Measurements from ENCODE around the gene SMC5.
"Not testable (repeated sequence)": the region's sequence is repeated elsewhere in the genome, so short reads cannot be mapped to it uniquely, and the experiment has no call there.

The SMC5 gene

GRCh38 chr9:70399141-70399540 is 140.4 kb downstream of the SMC5 start:
- H3K27ac ChIP-seq: peak overlapping the region in 7 of 21 experiments; percentile 1 to 57 (median 38)

DNA sequence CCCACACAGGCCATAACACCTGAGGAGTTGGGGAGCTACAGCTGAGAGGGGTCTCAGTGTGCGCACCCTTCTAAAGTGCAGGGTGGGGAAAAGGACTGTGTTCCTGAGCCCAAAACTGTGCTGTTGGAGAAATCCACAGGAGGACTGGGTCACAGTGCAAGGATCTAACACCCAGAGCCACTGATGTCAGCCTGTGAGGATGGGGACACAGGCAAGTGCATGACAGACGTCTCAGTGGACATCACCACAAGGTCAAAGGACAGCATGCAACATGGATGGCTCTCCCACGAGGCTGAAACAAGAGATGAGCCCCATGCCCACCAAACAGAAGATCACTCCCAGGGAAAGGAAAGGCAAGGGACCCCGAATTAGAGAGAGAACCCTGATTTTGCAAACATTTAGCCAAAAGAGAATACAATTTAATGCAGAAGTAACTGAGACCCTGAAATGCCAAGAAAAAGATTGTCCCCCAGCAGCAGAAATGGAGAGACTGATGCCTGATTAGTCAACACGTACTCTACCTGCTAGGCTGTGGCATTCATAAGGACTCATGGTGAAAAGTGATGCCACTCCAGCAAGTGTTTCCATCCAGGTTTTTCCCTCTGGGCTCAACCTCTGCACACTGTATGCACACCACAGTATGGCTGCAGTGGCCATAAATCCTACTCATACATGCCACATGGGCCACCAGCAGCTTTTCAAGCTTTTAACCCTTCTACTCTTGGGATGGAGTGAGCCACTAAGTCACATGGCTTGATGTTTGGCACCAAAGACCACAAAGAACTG is 141.5 kb downstream of the SMC5 start:
- Histone ChIP-seq H3K4me3 (no peak overlapping the region), H3K27ac (peak overlapping the region in 3 of 21 experiments; percentile 3 to 57 (median 38))

More at GRCh38 chr9:70399141-70399540, 140.4 kb downstream of the SMC5 start:
- no peak overlapping the region for H3K4me3 ChIP-seq

DNA sequence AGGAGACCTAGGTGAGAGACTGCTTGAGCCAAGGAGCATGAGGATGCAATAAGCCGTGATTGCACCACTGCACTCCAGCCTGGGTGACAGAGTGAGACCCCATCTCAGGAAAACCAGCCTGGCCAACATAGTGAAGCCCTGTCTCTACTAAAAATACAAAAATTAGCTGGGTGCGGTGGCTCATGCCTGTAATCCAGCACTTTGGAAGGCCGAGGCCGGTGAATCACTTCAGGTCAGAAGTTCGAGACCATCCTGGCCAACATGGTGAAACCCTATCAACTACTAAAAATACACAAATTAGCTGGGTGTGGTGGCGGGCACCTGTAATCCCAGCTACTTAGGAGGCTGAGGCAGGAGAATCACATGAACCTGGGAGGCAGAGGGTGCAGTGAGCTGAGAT is 142.5 kb downstream of the SMC5 start:
- not testable (repeated sequence) for H3K27ac ChIP-seq, H3K4me3 ChIP-seq

GRCh38 chr9:70402213-70402612 is 143.4 kb downstream of the SMC5 start:
- Histone ChIP-seq H3K4me3 (no peak overlapping the region), H3K27ac (peak overlapping the region in 1 of 21 experiments; percentile 54)

GRCh38 chr9:70403166-70403565 is 144.4 kb downstream of the SMC5 start:
- Histone ChIP-seq H3K27ac (peak overlapping the region in 11 of 21 experiments; percentile 6 to 87 (median 32)), H3K4me3 (no peak overlapping the region)

- peak overlapping the region in 11 of 21 experiments; percentile 6 to 87 (median 38) for H3K27ac ChIP-seq
- no peak overlapping the region for H3K4me3 ChIP-seq
Measured at GRCh38 chr9:70403618-70404025, 144.8 kb downstream of the SMC5 start.

DNA sequence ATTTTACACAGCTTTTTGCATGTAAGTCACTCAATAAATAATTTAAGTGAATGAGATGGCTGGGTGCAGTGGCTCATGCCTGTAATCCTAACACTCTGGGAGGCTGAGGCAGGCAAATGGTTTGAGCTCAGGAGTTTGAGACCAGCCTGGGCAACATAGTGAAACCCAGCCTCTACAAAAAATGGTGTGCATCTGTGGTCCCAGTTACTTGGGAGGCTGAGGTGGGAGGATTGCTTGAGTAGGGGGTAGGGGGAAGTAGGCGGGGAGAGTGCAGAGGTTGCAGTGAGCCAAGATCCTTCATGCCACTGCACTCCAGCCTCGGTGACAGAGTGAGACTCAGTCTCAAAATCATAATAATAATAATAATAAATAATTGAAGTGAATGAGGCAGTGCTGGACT is 145.5 kb downstream of the SMC5 start:
- peak overlapping the region in 11 of 21 experiments; percentile 8 to 92 (median 43) for H3K27ac ChIP-seq

More for the DNA sequence above, 145.5 kb downstream of the SMC5 start:
- H3K4me3 ChIP-seq: no peak overlapping the region
